ENCODE data around the gene LRFN5.

LRFN5 gene

GRCh38 chr14:41609704-41610183 lies 3.1 kb downstream of the LRFN5 start:
- no peaks in the 10 kb centered on the region for H3F3A ChIP-seq (ENCODE audit: control insufficient read depth, insufficient read depth)
- no peak overlapping the region for H3K4me2 ChIP-seq (ENCODE audit: low read length)
- no peaks in the 10 kb centered on the region for H4K20me1 ChIP-seq (ENCODE audit: control insufficient read depth, insufficient read depth, low read depth, low read length)
- no peak overlapping the region for H3K27ac ChIP-seq (ENCODE audit: low read depth, low read length)
- H3K36me3 ChIP-seq (ENCODE audit: control insufficient read depth, low read length) = no peaks in the 10 kb centered on the region
- TF ChIP-seq, protein P1, sequence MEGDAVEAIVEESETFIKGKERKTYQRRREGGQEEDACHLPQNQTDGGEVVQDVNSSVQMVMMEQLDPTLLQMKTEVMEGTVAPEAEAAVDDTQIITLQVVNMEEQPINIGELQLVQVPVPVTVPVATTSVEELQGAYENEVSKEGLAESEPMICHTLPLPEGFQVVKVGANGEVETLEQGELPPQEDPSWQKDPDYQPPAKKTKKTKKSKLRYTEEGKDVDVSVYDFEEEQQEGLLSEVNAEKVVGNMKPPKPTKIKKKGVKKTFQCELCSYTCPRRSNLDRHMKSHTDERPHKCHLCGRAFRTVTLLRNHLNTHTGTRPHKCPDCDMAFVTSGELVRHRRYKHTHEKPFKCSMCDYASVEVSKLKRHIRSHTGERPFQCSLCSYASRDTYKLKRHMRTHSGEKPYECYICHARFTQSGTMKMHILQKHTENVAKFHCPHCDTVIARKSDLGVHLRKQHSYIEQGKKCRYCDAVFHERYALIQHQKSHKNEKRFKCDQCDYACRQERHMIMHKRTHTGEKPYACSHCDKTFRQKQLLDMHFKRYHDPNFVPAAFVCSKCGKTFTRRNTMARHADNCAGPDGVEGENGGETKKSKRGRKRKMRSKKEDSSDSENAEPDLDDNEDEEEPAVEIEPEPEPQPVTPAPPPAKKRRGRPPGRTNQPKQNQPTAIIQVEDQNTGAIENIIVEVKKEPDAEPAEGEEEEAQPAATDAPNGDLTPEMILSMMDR (IDR thresholded peaks at IDR 0.05; ENCODE audit: low read depth, low read length, poor library complexity, severe bottlenecking) = no peak
- TF ChIP-seq EZH2phosphoT487 (IDR thresholded peaks at IDR 0.05; ENCODE audit: borderline replicate concordance, low read length) = no peak
- H3K9me2 ChIP-seq (replicated peaks; ENCODE audit: control insufficient read depth, low read length) = no peaks in the 10 kb centered on the region
- no peaks in the 10 kb centered on the region for H3K79me2 ChIP-seq (ENCODE audit: control insufficient read depth, low read length)
- no peak overlapping the region for H3K4me3 ChIP-seq (ENCODE audit: low read length)
- H3K4me1 ChIP-seq (ENCODE audit: control insufficient read depth, low read length) = no peaks in the 10 kb centered on the region
- no peaks in the 10 kb centered on the region for H3K27me3 ChIP-seq (ENCODE audit: control insufficient read depth, low read length)
- peaks cover 6% of the 10 kb centered on the region; the same call in 1 of the 2 replicates for H3K9me3 ChIP-seq (ENCODE audit: control insufficient read depth, insufficient read depth, low read length)

DNA sequence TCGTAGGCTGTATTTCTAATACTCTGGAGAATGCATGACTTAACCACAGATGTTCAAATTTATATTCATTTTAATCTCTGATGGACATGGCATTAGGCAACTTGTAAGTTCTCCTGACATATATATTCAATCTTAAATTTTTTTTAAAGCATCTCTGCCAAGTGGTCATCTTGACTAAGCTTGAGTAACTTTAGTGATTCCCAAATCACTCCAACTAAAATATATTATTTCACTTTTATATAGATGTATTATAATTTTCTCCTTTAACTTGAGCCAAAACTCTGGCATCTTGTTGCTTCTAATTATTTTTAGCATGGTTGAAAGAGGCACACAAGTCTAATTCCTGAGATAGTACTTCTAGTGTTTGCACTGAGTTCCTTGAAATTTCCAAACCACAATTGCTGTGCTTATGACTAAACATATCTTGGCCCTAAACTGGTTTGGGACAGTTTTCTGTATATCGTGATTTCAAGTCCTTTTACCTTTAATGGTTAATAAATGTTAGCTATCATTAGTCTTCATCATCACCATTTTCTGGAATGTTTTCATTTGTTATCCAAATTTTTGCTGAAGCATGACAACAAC lies 8.4 kb downstream of the LRFN5 start:
- Histone ChIP-seq H3K27ac (ENCODE audit: low read depth, low read length) (no peak overlapping the region), H3K79me2 (ENCODE audit: control insufficient read depth, low read length) (no peaks in the 10 kb centered on the region), H3K9me2 (replicated peaks; ENCODE audit: control insufficient read depth, low read length) (no peaks in the 10 kb centered on the region), H3F3A (ENCODE audit: control insufficient read depth, insufficient read depth) (no peaks in the 10 kb centered on the region), H3K9me3 (ENCODE audit: control insufficient read depth, insufficient read depth, low read length) (no peaks in the 10 kb centered on the region), H3K4me1 (ENCODE audit: control insufficient read depth, low read length) (no peaks in the 10 kb centered on the region), H3K4me3 (ENCODE audit: low read length) (no peak overlapping the region), H3K36me3 (ENCODE audit: control insufficient read depth, low read length) (no peaks in the 10 kb centered on the region), H3K4me2 (ENCODE audit: low read length) (no peak overlapping the region), H4K20me1 (ENCODE audit: control insufficient read depth, insufficient read depth, low read depth, low read length) (no peaks in the 10 kb centered on the region), H3K27me3 (ENCODE audit: control insufficient read depth, low read length) (no peaks in the 10 kb centered on the region)
- TF ChIP-seq, protein P1 (IDR thresholded peaks at IDR 0.05; ENCODE audit: low read depth, low read length, poor library complexity, severe bottlenecking) = no peak
- no peak for TF ChIP-seq EZH2phosphoT487 (IDR thresholded peaks at IDR 0.05; ENCODE audit: borderline replicate concordance, low read length)

DNA sequence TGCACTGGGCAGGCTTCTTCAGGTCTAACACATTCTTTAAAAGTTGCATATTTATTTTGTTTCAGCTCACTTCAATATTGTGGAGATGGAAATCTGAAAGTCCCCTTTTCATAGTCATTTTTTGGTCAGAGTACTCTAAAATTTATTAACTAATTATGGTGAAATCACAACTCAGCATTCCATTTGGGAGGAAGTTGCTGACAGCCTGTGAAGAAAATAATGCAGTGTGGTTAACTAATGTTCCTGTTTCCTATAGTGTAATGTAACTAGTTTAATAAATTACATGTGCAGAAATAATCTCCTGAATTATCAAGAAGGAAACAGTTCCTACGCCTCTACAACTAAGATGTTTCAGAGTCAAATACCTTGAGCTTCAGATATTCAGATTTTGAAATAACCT lies 17.1 kb downstream of the LRFN5 start:
- Histone ChIP-seq H3K4me3 (ENCODE audit: low read length) (no peak overlapping the region), H3K4me1 (ENCODE audit: control insufficient read depth, low read length) (no peaks in the 10 kb centered on the region), H4K20me1 (ENCODE audit: control insufficient read depth, insufficient read depth, low read depth, low read length) (no peaks in the 10 kb centered on the region), H3F3A (ENCODE audit: control insufficient read depth, insufficient read depth) (no peaks in the 10 kb centered on the region), H3K4me2 (ENCODE audit: low read length) (no peak overlapping the region), H3K27ac (ENCODE audit: low read depth, low read length) (no peak overlapping the region), H3K36me3 (ENCODE audit: control insufficient read depth, low read length) (no peaks in the 10 kb centered on the region), H3K9me2 (replicated peaks; ENCODE audit: control insufficient read depth, low read length) (no peaks in the 10 kb centered on the region), H3K27me3 (ENCODE audit: control insufficient read depth, low read length) (no peaks in the 10 kb centered on the region), H3K79me2 (ENCODE audit: control insufficient read depth, low read length) (no peaks in the 10 kb centered on the region), H3K9me3 (ENCODE audit: control insufficient read depth, insufficient read depth, low read length) (no peaks in the 10 kb centered on the region)
- TF ChIP-seq, protein P1 (IDR thresholded peaks at IDR 0.05; ENCODE audit: low read depth, low read length, poor library complexity, severe bottlenecking) = no peak
- no peak for TF ChIP-seq EZH2phosphoT487 (IDR thresholded peaks at IDR 0.05; ENCODE audit: borderline replicate concordance, low read length)
